Loucy (cell line): ENCODE results near the gene GLT6D1.

Experiments used
- H2AFZ ChIP-seq: fragments of 200-600 bp; sonication (generic); 2 replicates; pipeline ENCODE4 v1.6.0; 2016; ENCODE audit warnings: antibody characterized with exemption, mild to moderate bottlenecking, low read length, moderate library complexity
- H3F3A ChIP-seq: fragments of 200-600 bp; 2 replicates; pipeline ENCODE4 v1.6.0; 2016; ENCODE audit warnings: antibody characterized with exemption, low read depth, mild to moderate bottlenecking
- H3K27me3 ChIP-seq: fragments of 200-600 bp; sonication (generic); 2 replicates; pipeline ENCODE4 v1.6.1; 2014; ENCODE audit warnings: low read length, mild to moderate bottlenecking; ENCODE audit not compliant: insufficient read depth, poor library complexity, severe bottlenecking
- H3K36me3 ChIP-seq: fragments of 200-600 bp; sonication (generic); 2 replicates; pipeline ENCODE4 v1.6.1; 2016; ENCODE audit warnings: low read length; ENCODE audit not compliant: insufficient read depth
- H3K4me1 ChIP-seq: fragments of 200-600 bp; sonication (generic); 2 replicates; pipeline ENCODE4 v1.5.1; 2014; ENCODE audit warnings: low read length, mild to moderate bottlenecking; ENCODE audit not compliant: insufficient read depth, poor library complexity, severe bottlenecking
- H3K4me2 ChIP-seq: fragments of 200-600 bp; sonication (generic); 2 replicates; pipeline ENCODE4 v1.6.0; 2014; ENCODE audit warnings: antibody characterized with exemption, low read length, low read depth, mild to moderate bottlenecking; ENCODE audit not compliant: poor library complexity, severe bottlenecking
- H3K4me3 ChIP-seq: fragments of 200-600 bp; sonication (generic); 2 replicates; pipeline ENCODE4 v1.5.1; 2014; ENCODE audit warnings: low read length, mild to moderate bottlenecking, mixed read lengths; ENCODE audit not compliant: poor library complexity, severe bottlenecking
- H3K79me2 ChIP-seq: fragments of 200-600 bp; sonication (generic); 2 replicates; pipeline ENCODE4 v1.6.1; 2014; ENCODE audit warnings: low read length; ENCODE audit not compliant: insufficient read depth
- H3K9ac ChIP-seq: fragments of 200-600 bp; sonication (generic); 2 replicates; pipeline ENCODE4 v1.6.0; 2014; ENCODE audit warnings: mild to moderate bottlenecking, low read depth, low read length, moderate library complexity; ENCODE audit not compliant: poor library complexity, severe bottlenecking
- H3K9me2 ChIP-seq: fragments of 200-600 bp; sonication (generic); replicated peaks from 2 replicates; pipeline ENCODE4 v1.6.1; 2016; ENCODE audit warnings: low read depth, low read length, mixed read lengths
- H3K9me3 ChIP-seq: fragments of 200-600 bp; sonication (generic); 2 replicates; pipeline ENCODE4 v1.6.1; 2014; ENCODE audit warnings: mild to moderate bottlenecking, antibody characterized with exemption, low read length, low read depth; ENCODE audit not compliant: insufficient read depth
- H4K20me1 ChIP-seq: fragments of 200-600 bp; sonication (generic); 2 replicates; pipeline ENCODE4 v1.6.0; 2014; ENCODE audit warnings: antibody characterized with exemption, low read length, mild to moderate bottlenecking; ENCODE audit not compliant: insufficient read depth, poor library complexity, severe bottlenecking
- CTCF ChIP-seq: fragments of 200-600 bp; sonication (generic); conservative IDR thresholded peaks from 2 replicates; pipeline ENCODE4 v1.5.1; 2014; ENCODE audit warnings: mild to moderate bottlenecking, antibody characterized with exemption, low read length
- EZH2phosphoT487 ChIP-seq: fragments of 200-600 bp; IDR thresholded peaks from 2 replicates; pipeline ENCODE4 v1.6.1; 2018; ENCODE audit warnings: antibody characterized with exemption, mild to moderate bottlenecking, moderate library complexity, borderline replicate concordance

GLT6D1 gene

GRCh38 chr9:135582541-135582940 is 56.8 kb downstream of the GLT6D1 start:
- no peak overlapping the region for H3K9ac ChIP-seq
- no peaks in the 10 kb centered on the region for H3K9me2 ChIP-seq
- H3K9me3 ChIP-seq = peaks cover 6% of the 10 kb centered on the region; the same call in 1 of the 2 replicates
- H2AFZ ChIP-seq = no peak overlapping the region
- no peaks in the 10 kb centered on the region for H3K36me3 ChIP-seq
- TF ChIP-seq CTCF = no peak
- no peak for TF ChIP-seq EZH2phosphoT487
- no peaks in the 10 kb centered on the region for H3K79me2 ChIP-seq
- H3F3A ChIP-seq = no peaks in the 10 kb centered on the region
- no peak overlapping the region for H3K4me2 ChIP-seq
- H3K27me3 ChIP-seq = no peaks in the 10 kb centered on the region
- H3K4me3 ChIP-seq = no peak overlapping the region
- no peaks in the 10 kb centered on the region for H4K20me1 ChIP-seq
- H3K4me1 ChIP-seq = no peaks in the 10 kb centered on the region

DNA sequence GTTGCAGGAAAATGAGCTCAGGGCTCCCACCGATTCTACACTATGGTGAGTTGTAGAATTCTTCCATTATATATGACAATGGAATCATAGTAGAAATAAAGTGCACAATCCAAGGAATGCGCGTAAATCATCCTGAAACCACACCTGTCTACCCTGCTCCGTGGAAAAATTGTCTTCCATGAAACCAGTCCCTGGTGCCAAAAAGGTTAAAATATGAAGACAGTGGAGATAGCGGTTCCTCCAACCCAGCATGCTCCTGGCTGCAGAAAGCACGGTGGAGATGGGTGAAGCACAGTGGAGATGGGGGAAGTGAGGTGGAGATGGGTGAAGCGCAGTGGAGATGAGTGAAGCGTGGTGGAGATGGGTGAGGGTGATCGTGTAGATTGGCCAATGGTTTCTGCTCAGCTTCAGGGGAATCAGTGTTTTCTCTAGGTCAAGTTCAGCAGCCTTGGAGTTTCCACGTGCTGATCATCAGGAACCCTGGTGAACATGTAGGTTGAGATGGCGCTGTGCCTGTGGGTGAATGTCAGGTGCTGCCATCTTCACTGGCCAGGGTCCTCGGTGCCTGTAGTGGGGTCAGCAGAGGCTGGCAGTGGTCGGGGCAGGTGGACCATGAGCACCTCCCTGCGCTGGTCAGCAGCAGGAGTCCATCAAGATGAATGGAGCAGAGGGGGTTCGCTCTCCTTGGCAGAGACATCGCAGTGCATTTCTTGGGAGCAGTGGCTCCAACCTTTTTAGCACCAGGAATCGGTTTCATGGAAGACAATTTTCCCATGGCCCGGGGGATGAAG is 57.5 kb downstream of the GLT6D1 start:
- Histone ChIP-seq H3K36me3 (no peaks in the 10 kb centered on the region), H3K4me3 (no peak overlapping the region), H3K9me3 (peaks cover 6% of the 10 kb centered on the region; the same call in 1 of the 2 replicates)

GRCh38 chr9:135580664-135581380 is 58.5 kb downstream of the GLT6D1 start:
- H3K4me2 ChIP-seq = no peak overlapping the region
- peaks cover 6% of the 10 kb centered on the region; the same call in 1 of the 2 replicates for H3K9me3 ChIP-seq
- no peak overlapping the region for H2AFZ ChIP-seq

More for the DNA sequence above, 57.5 kb downstream of the GLT6D1 start:
- Histone ChIP-seq H3K79me2 (no peaks in the 10 kb centered on the region), H3K4me2 (no peak overlapping the region), H3K4me1 (no peaks in the 10 kb centered on the region), H3K9me2 (no peaks in the 10 kb centered on the region), H4K20me1 (no peaks in the 10 kb centered on the region), H2AFZ (no peak overlapping the region), H3F3A (no peaks in the 10 kb centered on the region), H3K27me3 (no peaks in the 10 kb centered on the region), H3K9ac (no peak overlapping the region)
- TF ChIP-seq EZH2phosphoT487 (no peak), CTCF (no peak)

More at GRCh38 chr9:135580664-135581380, 58.5 kb downstream of the GLT6D1 start:
- Histone ChIP-seq H3F3A (no peaks in the 10 kb centered on the region), H3K4me1 (no peaks in the 10 kb centered on the region), H4K20me1 (no peaks in the 10 kb centered on the region), H3K79me2 (no peaks in the 10 kb centered on the region), H3K4me3 (no peak overlapping the region), H3K36me3 (no peaks in the 10 kb centered on the region), H3K27me3 (no peaks in the 10 kb centered on the region), H3K9me2 (no peaks in the 10 kb centered on the region), H3K9ac (no peak overlapping the region)
- TF ChIP-seq EZH2phosphoT487 (no peak), CTCF (no peak)
